ENCODE data around the gene WSCD2.

GRCh38 chr12:108103087-108103486, 26.0 kb upstream of the WSCD2 start:
- TF ChIP-seq CTCF (conservative IDR thresholded peaks at IDR 0.05; ENCODE audit: low read length) (no peak), EZH2phosphoT487 (IDR thresholded peaks at IDR 0.05; ENCODE audit: borderline replicate concordance) (no peak)

Data from Loucy (cell line).